Keratinocyte (primary cell): Measurements from ENCODE around the gene URGCP. TPM values are rescaled to one million over a fixed set of nuclear protein-coding genes. Genes with fewer than 3 reads are reported as not detected.
A peak's percentile ranks its signal among the peaks of the same experiment; 100 is the strongest.

ENCODE experiments used
- DNase-seq: peaks from one replicate; pipeline ENCODE4 v3.0.0-alpha.2; 2011; ENCODE audit warnings: low read depth, missing footprints, low spot score
- FAIRE-seq: peaks from 2 replicates; lab custom pipeline; 2011; peaks lifted over from hg19 to GRCh38; lab: Jason Lieb, UNC
- H2AFZ ChIP-seq: 2 replicates; pipeline ENCODE4 v1.6.0; 2012; ENCODE audit warnings: low read length, control low read depth, inconsistent platforms; ENCODE audit not compliant: control insufficient read depth
- H3K27ac ChIP-seq: 2 replicates; pipeline ENCODE4 v1.5.1; 2011; ENCODE audit warnings: low read length; ENCODE audit not compliant: control insufficient read depth, insufficient read depth
- H3K27me3 ChIP-seq: 3 replicates; pipeline ENCODE4 v1.6.0; 2011; ENCODE audit warnings: low read length; ENCODE audit not compliant: control insufficient read depth, insufficient read depth; ENCODE audit errors: extremely low read depth
- H3K36me3 ChIP-seq, 2 experiments: 2 replicates in 1 of 2; 3 replicates in 1 of 2; pipeline ENCODE4 v1.5.1; 2011; ENCODE audit warnings: low read length in 2 of 2, mild to moderate bottlenecking in 1 of 2; ENCODE audit not compliant: control insufficient read depth in 2 of 2, insufficient read depth in 2 of 2; ENCODE audit errors: extremely low read depth in 1 of 2
- H3K4me1 ChIP-seq: 3 replicates; pipeline ENCODE4 v1.5.1; 2011; ENCODE audit warnings: low read length; ENCODE audit not compliant: control insufficient read depth, insufficient read depth; ENCODE audit errors: extremely low read depth
- H3K4me2 ChIP-seq: 3 replicates; pipeline ENCODE4 v1.6.0; 2011; ENCODE audit warnings: low read depth, low read length; ENCODE audit not compliant: control insufficient read depth, insufficient read depth; ENCODE audit errors: extremely low read depth
- H3K4me3 ChIP-seq, 3 experiments: fragments of 200-600 bp in 1 of 3; sonication (generic) in 1 of 3; 2 replicates in 2 of 3; 3 replicates in 1 of 3; pipeline ENCODE4 v1.5.1; 2011 to 2016; ENCODE audit warnings: low read length in 3 of 3, mild to moderate bottlenecking in 3 of 3, control low read depth in 2 of 3, inconsistent platforms in 1 of 3, low read depth in 1 of 3, mixed read lengths in 1 of 3, mixed run types in 1 of 3, moderate library complexity in 1 of 3; ENCODE audit not compliant: control insufficient read depth in 2 of 3, insufficient read depth in 2 of 3; ENCODE audit errors: extremely low read depth in 1 of 3
- H3K79me2 ChIP-seq: 2 replicates; pipeline ENCODE4 v1.6.0; 2012; ENCODE audit warnings: low read length; ENCODE audit not compliant: control insufficient read depth, insufficient read depth
- H3K9ac ChIP-seq: 3 replicates; pipeline ENCODE4 v1.6.0; 2011; ENCODE audit warnings: low read length; ENCODE audit not compliant: control insufficient read depth, insufficient read depth; ENCODE audit errors: extremely low read depth
- H3K9me1 ChIP-seq: 3 replicates; pipeline ENCODE4 v1.6.0; 2011; ENCODE audit warnings: low read length; ENCODE audit not compliant: control insufficient read depth, insufficient read depth; ENCODE audit errors: extremely low read depth
- H3K9me3 ChIP-seq: 2 replicates; pipeline ENCODE4 v1.5.1; 2012; ENCODE audit warnings: low read depth, low read length; ENCODE audit not compliant: control insufficient read depth
- H4K20me1 ChIP-seq: 3 replicates; pipeline ENCODE4 v1.6.0; 2011; ENCODE audit warnings: low read length; ENCODE audit not compliant: control insufficient read depth, insufficient read depth; ENCODE audit errors: extremely low read depth
- EZH2 ChIP-seq: IDR thresholded peaks from one replicate; pipeline ENCODE4 v1.6.1; 2012; ENCODE audit warnings: inconsistent platforms, mild to moderate bottlenecking, low read length, moderate library complexity
- dilution Hi-C: fragments of 300-500 bp; cut with MboI; formaldehyde crosslinking; loops from one replicate; pipeline ENCODE4 v1.7.0; 2020; ENCODE audit warnings: low sequenced_read_pairs; ENCODE audit not compliant: extremely low pct_ligation_motif_present
- polyA plus RNA-seq, 5 experiments: library from polyadenylated mRNA; depleted of rRNA in 3 of 5; stranded (reverse) in 3 of 5; stranded (forward) in 1 of 5; unstranded in 1 of 5; fragments of >200 nt; gene quantifications; 1 replicate in 1 of 5; 2 replicates in 3 of 5; 3 replicates in 1 of 5; pipeline versions ENCODE4 v1.2.1 to v1.2.3, GENCODE V29; 2011 to 2012; ENCODE audit warnings: missing spikeins in 2 of 5, low read depth in 1 of 5, low replicate concordance in 1 of 5
- TF ChIP-seq, protein P1 (sequence below), 3 experiments: IDR thresholded peaks in 1 of 3; conservative IDR thresholded peaks in 1 of 3; optimal IDR thresholded peaks in 1 of 3; 2 replicates in 2 of 3; 3 replicates in 1 of 3; pipeline versions ENCODE3 to v1.5.1; 2011; ENCODE audit warnings: low read length in 3 of 3, mild to moderate bottlenecking in 3 of 3, moderate library complexity in 2 of 3, control low read depth in 1 of 3, inconsistent platforms in 1 of 3; ENCODE audit not compliant: insufficient read depth in 2 of 3; ENCODE audit errors: extremely low read depth in 1 of 3

URGCP gene
- polyA plus RNA-seq, 1 donor (not counting 4 experiments of a cell fraction or from before 2014, with no cell fraction given), result 27.6 TPM

- no peak overlapping the region for H2AFZ ChIP-seq
- no peaks in the 10 kb centered on the region for H3K9me1 ChIP-seq
- H3K4me1 ChIP-seq, result peaks cover 40% of the 10 kb centered on the region
- no peak overlapping the region for H3K4me3 ChIP-seq
- H3K4me2 ChIP-seq, result peak overlapping the region; percentile 88
- H3K79me2 ChIP-seq, result peaks cover 8% of the 10 kb centered on the region
- TF ChIP-seq, protein P1, sequence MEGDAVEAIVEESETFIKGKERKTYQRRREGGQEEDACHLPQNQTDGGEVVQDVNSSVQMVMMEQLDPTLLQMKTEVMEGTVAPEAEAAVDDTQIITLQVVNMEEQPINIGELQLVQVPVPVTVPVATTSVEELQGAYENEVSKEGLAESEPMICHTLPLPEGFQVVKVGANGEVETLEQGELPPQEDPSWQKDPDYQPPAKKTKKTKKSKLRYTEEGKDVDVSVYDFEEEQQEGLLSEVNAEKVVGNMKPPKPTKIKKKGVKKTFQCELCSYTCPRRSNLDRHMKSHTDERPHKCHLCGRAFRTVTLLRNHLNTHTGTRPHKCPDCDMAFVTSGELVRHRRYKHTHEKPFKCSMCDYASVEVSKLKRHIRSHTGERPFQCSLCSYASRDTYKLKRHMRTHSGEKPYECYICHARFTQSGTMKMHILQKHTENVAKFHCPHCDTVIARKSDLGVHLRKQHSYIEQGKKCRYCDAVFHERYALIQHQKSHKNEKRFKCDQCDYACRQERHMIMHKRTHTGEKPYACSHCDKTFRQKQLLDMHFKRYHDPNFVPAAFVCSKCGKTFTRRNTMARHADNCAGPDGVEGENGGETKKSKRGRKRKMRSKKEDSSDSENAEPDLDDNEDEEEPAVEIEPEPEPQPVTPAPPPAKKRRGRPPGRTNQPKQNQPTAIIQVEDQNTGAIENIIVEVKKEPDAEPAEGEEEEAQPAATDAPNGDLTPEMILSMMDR (optimal IDR thresholded peaks at IDR 0.05 in 1 of 3, IDR thresholded peaks at IDR 0.05 in 1 of 3, conservative IDR thresholded peaks at IDR 0.05 in 1 of 3; ENCODE audit: extremely low read depth in 1 of 3, insufficient read depth in 2 of 3, low read length in 3 of 3), result no peak
- TF ChIP-seq EZH2, result no peak
- H3K9ac ChIP-seq, result peak overlapping the region; percentile 92
- no peak for DNase-seq
- H4K20me1 ChIP-seq, result no peaks in the 10 kb centered on the region
- H3K27ac ChIP-seq, result peak overlapping the region; percentile 97
- dilution Hi-C loops, result no loop called here
- peaks cover 4% of the 10 kb centered on the region for H3K9me3 ChIP-seq
- FAIRE-seq, result no peak
- peaks cover 10 to 15% of the 10 kb centered on the region in 2 experiments for H3K36me3 ChIP-seq
- no peaks in the 10 kb centered on the region for H3K27me3 ChIP-seq
Measured at GRCh38 chr7:43870316-43870715, 36.1 kb downstream of the URGCP start.

GRCh38 chr7:43869867-43870240, 36.5 kb downstream of the URGCP start:
- Histone ChIP-seq H3K9me1 (no peaks in the 10 kb centered on the region), H3K4me1 (peaks cover 40% of the 10 kb centered on the region), H3K27ac (peak overlapping the region; percentile 97), H3K4me2 (peak overlapping the region; percentile 88), H3K4me3 (peak overlapping the region; percentile 67 to 76 (median 72)), H3K9ac (peak overlapping the region; percentile 92), H3K79me2 (peaks cover 8% of the 10 kb centered on the region), H2AFZ (peak overlapping the region; percentile 70), H3K36me3 (peaks cover 10 to 12% of the 10 kb centered on the region in 2 experiments), H3K9me3 (peaks cover 4% of the 10 kb centered on the region), H4K20me1 (no peaks in the 10 kb centered on the region), H3K27me3 (no peaks in the 10 kb centered on the region)
- no peak for TF ChIP-seq EZH2
- TF ChIP-seq, protein P1 (optimal IDR thresholded peaks at IDR 0.05 in 1 of 3, IDR thresholded peaks at IDR 0.05 in 1 of 3, conservative IDR thresholded peaks at IDR 0.05 in 1 of 3; ENCODE audit: extremely low read depth in 1 of 3, insufficient read depth in 2 of 3, low read length in 3 of 3), result no peak
- DNase-seq (peak; percentile 61), FAIRE-seq (no peak)
- dilution Hi-C loops, result no loop called here
